Right lobe of liver (tissue), 6 donors: ENCODE measurements around the gene CTRB1. TPM values are rescaled to one million over a fixed set of nuclear protein-coding genes. Genes with fewer than 3 reads are reported as not detected.

ENCODE experiments used
- ATAC-seq, 4 donors: fragments of 200-7000 bp; cut with Tn5 transposase; one replicate each; pipeline ENCODE4 v1.9.1; 2020; ENCODE audit warnings: mild to moderate bottlenecking in 4 of 4, moderate library complexity in 4 of 4
- DNase-seq, 3 donors: peaks; one replicate each; pipeline ENCODE4 v3.0.0-alpha.2; 2020
- H3K27ac ChIP-seq, 3 donors: fragments of 200-600 bp; one replicate each; pipeline ENCODE4 v1.8.0; 2022
- H3K27me3 ChIP-seq, 2 donors: fragments of 200-600 bp; one replicate each; pipeline ENCODE4 v1.8.0; 2022
- H3K36me3 ChIP-seq, 4 donors: fragments of 200-600 bp; sonication (generic) in 1 of 4; one replicate each; pipeline versions ENCODE4 v1.5.1 to v1.8.0; 2017 to 2022; ENCODE audit warnings: control low read depth in 1 of 4
- H3K4me1 ChIP-seq, 4 donors: fragments of 200-600 bp; sonication (generic) in 1 of 4; one replicate each; pipeline versions ENCODE4 v1.5.1 to v1.8.0; 2017 to 2022; ENCODE audit warnings: control low read depth in 1 of 4
- H3K4me3 ChIP-seq, 3 donors: fragments of 200-600 bp; one replicate each; pipeline ENCODE4 v1.8.0; 2022
- H3K9me3 ChIP-seq, 4 donors: fragments of 200-600 bp; sonication (generic) in 1 of 4; one replicate each; pipeline versions ENCODE4 v1.5.1 to v1.8.0; 2017 to 2022; ENCODE audit warnings: control low read depth in 1 of 4
- POLR2A ChIP-seq: fragments of 450-650 bp; IDR thresholded peaks from one replicate; pipeline ENCODE4 v1.6.1; 2017; ENCODE audit warnings: antibody characterized with exemption, mild to moderate bottlenecking
- WGBS: methylation state at CpG from one replicate; pipeline ENCODE4 v1.1.6; 2018; ENCODE audit warnings: low coverage, low lambda C conversion rate; ENCODE audit not compliant: insufficient coverage; ENCODE audit errors: missing lambda C conversion rate; 5-methylcytosine and 5-hydroxymethylcytosine counted together
- intact Hi-C, 2 donors: fragments of 100-400 bp; cut with DNase I; formaldehyde crosslinking; loops; one replicate each; pipeline versions ENCODE4 v1.11.2 to v1.14.1; 2022
- total RNA-seq, 6 experiments: library from RNA; depleted of rRNA in 2 of 6; stranded (reverse); fragments of >200 nt in 2 of 6; fragmentation: NEBNext Ultra II Directional in 3 of 6; extraction: Animal tissue kit (Norgen Biotek cat#: 25700) in 3 of 6; gene quantifications; one replicate each; pipeline versions ENCODE4 v1.1.0 to v1.2.4, GENCODE V29; 2016 to 2023
- TF ChIP-seq, protein P1 (sequence below), 4 donors: fragments of 200-600 bp in 3 of 4; fragments of 450-650 bp in 1 of 4; IDR thresholded peaks; one replicate each; pipeline versions ENCODE4 v1.5.1 to v1.8.0; 2016 to 2022; ENCODE audit warnings: antibody characterized with exemption in 4 of 4, mild to moderate bottlenecking in 2 of 4
- donor health status: DM: no; HTN: yes; CAD: no.
- donor health status: DM: no; HTN: no; CAD: no.
- donor health status: DM: no; HTN: no; CAD: no.
- donor health status: DM: no; HTN: yes; CAD: no.
- donor health status: DM: no; HTN: yes; CAD: no.

CTRB1 gene
- total RNA-seq, 6 experiments from 2014 or later, result not detected

DNA sequence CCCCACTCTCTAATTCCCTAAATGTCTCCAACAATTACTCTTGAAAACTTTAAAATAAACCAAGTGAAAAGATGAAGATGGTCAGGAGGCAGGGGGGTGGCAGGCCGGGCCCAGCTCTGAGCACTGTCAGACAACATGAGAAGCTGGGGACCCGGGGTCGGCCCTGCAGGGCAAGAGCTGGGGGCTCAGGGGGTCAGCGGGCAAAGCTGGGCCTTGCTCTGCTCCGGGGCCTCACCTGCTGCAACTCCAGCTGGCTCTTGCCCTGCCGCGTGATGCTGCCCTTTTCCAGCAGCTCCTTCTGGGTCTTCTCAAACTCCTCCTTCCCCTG is 14.8 kb downstream of the CTRB1 start:
- H3K27me3 ChIP-seq, result no peaks in the 10 kb centered on the region
- H3K27ac ChIP-seq, result no peak overlapping the region
- ATAC-seq, result no peak
- no peak for TF ChIP-seq POLR2A
- TF ChIP-seq, protein P1, sequence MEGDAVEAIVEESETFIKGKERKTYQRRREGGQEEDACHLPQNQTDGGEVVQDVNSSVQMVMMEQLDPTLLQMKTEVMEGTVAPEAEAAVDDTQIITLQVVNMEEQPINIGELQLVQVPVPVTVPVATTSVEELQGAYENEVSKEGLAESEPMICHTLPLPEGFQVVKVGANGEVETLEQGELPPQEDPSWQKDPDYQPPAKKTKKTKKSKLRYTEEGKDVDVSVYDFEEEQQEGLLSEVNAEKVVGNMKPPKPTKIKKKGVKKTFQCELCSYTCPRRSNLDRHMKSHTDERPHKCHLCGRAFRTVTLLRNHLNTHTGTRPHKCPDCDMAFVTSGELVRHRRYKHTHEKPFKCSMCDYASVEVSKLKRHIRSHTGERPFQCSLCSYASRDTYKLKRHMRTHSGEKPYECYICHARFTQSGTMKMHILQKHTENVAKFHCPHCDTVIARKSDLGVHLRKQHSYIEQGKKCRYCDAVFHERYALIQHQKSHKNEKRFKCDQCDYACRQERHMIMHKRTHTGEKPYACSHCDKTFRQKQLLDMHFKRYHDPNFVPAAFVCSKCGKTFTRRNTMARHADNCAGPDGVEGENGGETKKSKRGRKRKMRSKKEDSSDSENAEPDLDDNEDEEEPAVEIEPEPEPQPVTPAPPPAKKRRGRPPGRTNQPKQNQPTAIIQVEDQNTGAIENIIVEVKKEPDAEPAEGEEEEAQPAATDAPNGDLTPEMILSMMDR (IDR thresholded peaks at IDR 0.05), result no peak
- peaks cover 0 to 26% (median 12%) of the 10 kb centered on the region in 4 donors for H3K36me3 ChIP-seq
- 56% methylated on average over 1 of the region's 7 CpGs for whole genome bisulfite sequencing
- no peak for DNase-seq
- H3K9me3 ChIP-seq, result no peaks in the 10 kb centered on the region
- no peak overlapping the region for H3K4me3 ChIP-seq
- H3K4me1 ChIP-seq, result no peaks in the 10 kb centered on the region
- intact Hi-C loops, result loop anchor here (5.0 to 10.0 kb wide), 2 partner anchors 151 to 154 kb away; no protein-coding TSS in a partner anchor

DNA sequence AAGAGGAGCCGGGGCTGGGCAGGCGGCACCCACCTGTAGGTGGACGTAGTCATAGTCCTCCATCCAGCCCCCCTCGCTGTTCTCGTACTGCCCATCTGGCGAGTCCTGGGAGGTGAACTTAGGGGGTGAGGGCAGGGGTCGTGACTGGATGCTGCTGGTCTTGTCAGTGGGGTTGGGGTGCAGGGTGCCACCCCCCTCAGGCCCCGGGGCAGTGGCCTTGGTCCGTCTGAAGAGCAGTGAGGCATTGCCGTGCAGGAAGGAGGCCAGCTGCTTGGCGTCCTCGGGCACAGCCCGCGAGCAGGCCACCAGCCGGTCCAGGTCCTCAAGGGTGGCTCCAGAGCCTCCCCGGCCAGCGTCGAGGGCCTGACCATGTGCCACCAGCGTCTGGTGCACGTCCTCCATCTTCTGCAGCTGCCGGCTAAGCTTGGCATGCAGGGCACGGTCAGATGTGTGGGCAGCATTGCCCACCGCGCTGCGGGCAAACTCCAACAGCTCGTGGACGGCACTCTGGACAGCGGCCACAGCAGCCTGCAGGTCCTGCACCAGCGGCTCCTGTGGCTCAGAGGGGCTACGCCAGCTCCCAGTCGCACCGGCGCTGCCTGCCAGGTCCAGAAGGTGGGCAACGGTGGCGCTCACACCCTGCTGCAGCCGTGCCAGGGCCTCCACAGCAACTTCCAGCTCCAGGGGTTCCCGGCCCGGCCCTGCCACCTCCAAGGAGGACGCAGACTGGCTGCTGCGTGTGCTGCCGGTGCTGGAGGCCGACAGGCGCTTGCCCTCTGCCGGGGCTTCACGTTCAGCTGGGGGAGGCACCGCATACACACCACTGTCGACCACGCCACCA is 16.3 kb downstream of the CTRB1 start:
- peaks cover 0 to 17% (median 6%) of the 10 kb centered on the region in 4 donors for H3K36me3 ChIP-seq
- DNase-seq (peak in 2 of 3 donors; percentile 46 to 58), ATAC-seq (peak in 2 of 4 donors; percentile 1)
- TF ChIP-seq, protein P1 (IDR thresholded peaks at IDR 0.05), result no peak
- no peak for TF ChIP-seq POLR2A
- H3K9me3 ChIP-seq, result no peaks in the 10 kb centered on the region
- peak overlapping the region in 2 of 3 donors; percentile 49 to 56 for H3K27ac ChIP-seq
- no CpG with 5 or more reads among the region's 48 CpGs for WGBS
- H3K27me3 ChIP-seq, result no peaks in the 10 kb centered on the region
- H3K4me3 ChIP-seq, result no peak overlapping the region
- intact Hi-C loops, result loop anchor here (5.0 to 10.0 kb wide), 2 partner anchors 150 to 152 kb away; no protein-coding TSS in a partner anchor
- no peaks in the 10 kb centered on the region for H3K4me1 ChIP-seq

DNA sequence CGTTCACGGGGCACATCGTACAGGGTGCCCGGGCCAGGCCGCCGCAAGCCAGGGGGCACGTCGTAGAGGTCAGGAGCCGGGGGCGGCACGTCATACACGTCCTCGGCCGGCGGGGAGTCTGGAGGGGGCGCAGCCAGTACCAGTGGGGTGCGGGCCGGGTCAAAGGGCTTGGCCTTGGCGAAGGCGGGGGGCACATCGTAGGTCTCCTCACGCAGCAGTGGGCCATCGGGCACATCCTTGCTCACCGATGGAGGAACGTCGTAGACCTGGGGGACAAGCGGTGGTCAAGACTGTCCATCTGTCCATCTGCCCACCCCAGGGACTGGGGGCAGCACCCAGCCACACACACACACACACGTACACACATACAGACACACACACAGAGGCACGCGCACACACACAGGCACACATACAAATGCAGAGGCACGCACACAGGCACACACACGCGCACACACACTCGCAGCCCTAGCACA is 17.0 kb downstream of the CTRB1 start:
- WGBS, result no CpG with 5 or more reads among the region's 34 CpGs
- no peaks in the 10 kb centered on the region for H3K4me1 ChIP-seq
- DNase-seq (peak in 2 of 3 donors; percentile 43 to 60), ATAC-seq (no peak)
- no peak overlapping the region for H3K4me3 ChIP-seq
- no peaks in the 10 kb centered on the region for H3K9me3 ChIP-seq
- H3K36me3 ChIP-seq, result peaks cover 0 to 14% (median 5%) of the 10 kb centered on the region in 4 donors
- H3K27ac ChIP-seq, result no peak overlapping the region
- no peaks in the 10 kb centered on the region for H3K27me3 ChIP-seq
- no peak for TF ChIP-seq POLR2A
- TF ChIP-seq, protein P1 (IDR thresholded peaks at IDR 0.05), result no peak
- intact Hi-C loops, result loop anchor here in 1 of 2 donors (10.0 kb wide), 1 partner anchor 149 kb away; no protein-coding TSS in a partner anchor

DNA sequence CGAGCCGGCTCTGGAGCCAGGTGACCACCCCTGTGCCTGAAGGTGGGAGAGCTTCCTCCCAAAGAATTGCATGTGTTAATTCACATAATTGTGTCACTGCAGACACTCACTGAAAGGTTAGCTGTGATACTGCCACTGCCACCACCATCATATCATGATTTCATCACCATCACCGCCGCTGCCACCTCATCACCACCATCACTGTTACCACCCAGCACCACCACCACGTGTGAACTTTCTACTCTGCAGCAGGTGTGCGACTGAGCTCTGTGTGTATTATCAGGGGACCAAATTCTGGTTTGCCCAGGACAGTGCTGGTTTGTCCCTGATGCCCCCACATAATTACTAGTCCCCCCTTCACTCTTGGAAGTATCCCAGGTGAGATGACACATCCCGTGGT is 17.4 kb downstream of the CTRB1 start:
- no peak for DNase-seq
- TF ChIP-seq, protein P1 (IDR thresholded peaks at IDR 0.05), result no peak
- TF ChIP-seq POLR2A, result no peak
- no peak for ATAC-seq
- H3K27ac ChIP-seq, result no peak overlapping the region
- no peaks in the 10 kb centered on the region for H3K27me3 ChIP-seq
- intact Hi-C loops, result loop anchor here in 1 of 2 donors (10.0 kb wide), 1 partner anchor 149 kb away; no protein-coding TSS in a partner anchor
- no peaks in the 10 kb centered on the region for H3K9me3 ChIP-seq
- 58% methylated on average over 4 of the region's 7 CpGs for WGBS
- no peak overlapping the region for H3K4me3 ChIP-seq
- H3K36me3 ChIP-seq, result peaks cover 0 to 14% (median 5%) of the 10 kb centered on the region in 4 donors
- H3K4me1 ChIP-seq, result no peaks in the 10 kb centered on the region
